GM12873 (cell line): ENCODE results near the gene CPNE7.
A peak's percentile ranks its signal among the peaks of the same experiment; 100 is the strongest.

ENCODE experiments used
- CTCF ChIP-seq: IDR thresholded peaks from 2 replicates; pipeline ENCODE4 v1.5.1; 2012; ENCODE audit warnings: low read depth, mild to moderate bottlenecking, moderate library complexity, low read length, control low read depth; ENCODE audit not compliant: insufficient read depth; ENCODE audit errors: missing control alignments

CPNE7 gene

GRCh38 chr16:89589241-89589926 is 13.8 kb downstream of the CPNE7 start:
- no peak for TF ChIP-seq CTCF

DNA sequence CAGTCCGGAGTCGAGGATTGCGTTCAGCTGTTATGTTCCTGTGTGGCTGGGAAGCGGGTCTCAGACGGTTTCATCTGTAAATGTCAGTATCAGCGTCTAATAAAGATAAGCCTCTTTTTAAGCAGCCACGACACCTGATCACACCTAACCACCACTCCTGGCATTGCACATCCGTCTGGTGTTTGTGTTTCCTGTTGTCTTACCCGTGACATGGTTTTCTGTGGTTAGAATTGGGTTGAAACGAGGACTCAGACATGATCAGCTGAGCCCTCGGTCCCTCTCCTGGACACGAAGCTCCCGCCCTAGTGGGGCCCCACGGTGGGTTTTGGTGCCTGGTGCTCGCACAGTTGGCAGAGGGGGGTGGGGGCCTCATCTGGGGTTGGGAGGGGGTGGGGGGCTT is 18.3 kb downstream of the CPNE7 start:
- no peak for TF ChIP-seq CTCF

- TF ChIP-seq CTCF: no peak
Measured at GRCh38 chr16:89595330-89596060, 19.9 kb downstream of the CPNE7 start.

DNA sequence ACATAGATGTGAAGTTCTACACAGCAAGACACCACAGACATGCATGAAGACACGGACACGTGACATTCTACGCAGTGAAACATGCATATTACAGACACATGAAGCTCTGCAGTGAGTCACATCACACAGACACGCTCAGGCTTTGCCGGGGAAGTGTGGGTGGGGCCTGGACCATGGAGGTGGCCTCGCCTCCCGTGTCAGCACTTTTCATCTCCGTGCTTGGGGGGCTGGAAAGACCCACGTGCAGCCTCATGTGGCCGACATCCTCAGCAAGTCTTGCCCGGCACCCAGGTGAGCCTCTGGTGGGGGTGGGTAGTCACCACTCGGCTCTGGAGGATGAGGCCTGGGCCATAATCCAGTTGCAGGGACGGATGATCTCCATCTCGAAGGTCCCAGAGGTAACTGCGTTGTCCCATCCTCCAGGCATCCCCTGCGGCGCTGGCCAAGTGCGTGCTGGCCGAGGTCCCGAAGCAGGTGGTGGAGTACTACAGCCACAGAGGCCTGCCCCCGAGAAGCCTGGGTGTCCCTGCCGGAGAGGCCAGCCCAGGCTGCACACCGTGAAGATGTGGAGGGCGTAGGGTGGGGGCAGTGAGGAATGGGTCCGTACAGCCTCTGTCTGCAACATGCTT is 20.6 kb downstream of the CPNE7 start:
- TF ChIP-seq CTCF: no peak

GRCh38 chr16:89596957-89597649 is 21.5 kb downstream of the CPNE7 start:
- no peak for TF ChIP-seq CTCF

DNA sequence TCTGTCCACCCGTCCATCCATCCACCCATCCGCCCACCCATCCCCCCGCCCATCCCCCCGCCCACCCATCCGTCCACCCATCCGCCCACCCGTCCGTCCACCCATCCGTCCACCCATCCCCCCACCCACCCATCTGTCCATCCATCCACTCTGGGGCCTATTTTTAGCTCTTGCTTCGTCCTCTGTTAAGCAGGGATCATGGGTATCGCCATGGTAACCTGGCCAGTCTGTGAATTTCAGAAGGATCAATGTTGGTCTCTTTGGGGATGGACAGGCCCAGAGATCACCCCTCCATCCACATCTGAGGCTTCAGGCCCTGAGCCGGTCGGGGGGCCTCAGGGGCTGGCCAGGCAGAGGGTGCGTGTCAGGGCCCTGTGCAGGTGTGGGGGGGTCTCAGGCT is 22.6 kb downstream of the CPNE7 start:
- no peak for TF ChIP-seq CTCF

GRCh38 chr16:89599451-89599858 is 23.9 kb downstream of the CPNE7 start:
- TF ChIP-seq CTCF: peak; percentile 64
